Activated CD8-positive, alpha-beta memory T cell treated with anti-CD3 and anti-CD28 coated beads for 36 hours (primary cell): ENCODE data around the gene EEF1G. TPM values are rescaled to one million over a fixed set of nuclear protein-coding genes. Genes with fewer than 3 reads are reported as not detected.

Experiments
- total RNA-seq, 2 experiments: library from RNA; stranded (reverse); gene quantifications; one replicate each; pipeline ENCODE4 v1.2.3, GENCODE V29; 2021

The EEF1G gene
- total RNA-seq, 2 experiments from 2014 or later = 1,860 to 1,862 TPM

Other genes with a start within 250 kb of the EEF1G start
- gene ASRGL1, start 236.4 kb downstream of the EEF1G start, total RNA-seq = 10 to 100 TPM in 1 of 2 experiments, 1 to 10 TPM in 1; 6.8 to 10.4 TPM
- gene SCGB1A1, start 154.9 kb downstream of the EEF1G start, total RNA-seq = not detected
- 10 to 100 TPM; 70.7 to 75.1 TPM for gene AHNAK, start 27.1 kb downstream of the EEF1G start, total RNA-seq
- 10 to 100 TPM; 30.9 to 33.0 TPM for gene TUT1, start 17.6 kb upstream of the EEF1G start, total RNA-seq
- gene MTA2, start 28.0 kb upstream of the EEF1G start, total RNA-seq = 100 to 1,000 TPM; 214 to 216 TPM
- gene EML3, start 38.9 kb upstream of the EEF1G start, total RNA-seq = 100 to 1,000 TPM; 126 to 131 TPM
- gene ROM1, start 39.4 kb upstream of the EEF1G start, total RNA-seq = 1 to 10 TPM; 3.0 to 3.2 TPM
- gene B3GAT3, start 48.1 kb upstream of the EEF1G start, total RNA-seq = 10 to 100 TPM; 72.5 to 77.8 TPM
- 100 to 1,000 TPM; 214 to 215 TPM for gene GANAB, start 72.7 kb upstream of the EEF1G start, total RNA-seq
- gene INTS5, start 79.4 kb upstream of the EEF1G start, total RNA-seq = 10 to 100 TPM; 43.9 to 44.5 TPM
- gene C11orf98, start 91.3 kb upstream of the EEF1G start, total RNA-seq = 100 to 1,000 TPM; 160 to 172 TPM
- gene CSKMT, start 91.4 kb upstream of the EEF1G start, total RNA-seq = 10 to 100 TPM; 46.9 to 51.0 TPM
- gene UQCC3, start 97.8 kb upstream of the EEF1G start, total RNA-seq = 1 to 10 TPM; 5.3 to 6.0 TPM
- gene LBHD1, start 98.4 kb upstream of the EEF1G start, total RNA-seq = 10 to 100 TPM; 21.3 to 24.6 TPM
- gene UBXN1, start 105.2 kb upstream of the EEF1G start, total RNA-seq = 100 to 1,000 TPM; 129 TPM
- under 1 TPM; 0.10 to 0.13 TPM for gene LRRN4CL, start 115.6 kb upstream of the EEF1G start, total RNA-seq
- 10 to 100 TPM; 32.9 to 39.1 TPM for gene BSCL2, start 133.5 kb upstream of the EEF1G start, total RNA-seq
- not detected for gene GNG3, start 133.8 kb upstream of the EEF1G start, total RNA-seq
- 10 to 100 TPM; 56.2 to 61.9 TPM for gene HNRNPUL2, start 153.6 kb upstream of the EEF1G start, total RNA-seq
- gene TTC9C, start 154.6 kb upstream of the EEF1G start, total RNA-seq = 10 to 100 TPM; 31.6 to 33.2 TPM
- gene ZBTB3, start 180.3 kb upstream of the EEF1G start, total RNA-seq = 1 to 10 TPM; 9.3 to 9.8 TPM
- gene POLR2G, start 187.7 kb upstream of the EEF1G start, total RNA-seq = 100 to 1,000 TPM; 137 to 146 TPM
- gene TAF6L, start 197.5 kb upstream of the EEF1G start, total RNA-seq = 10 to 100 TPM; 17.5 to 18.6 TPM
- 10 to 100 TPM; 36.1 to 42.7 TPM for gene TMEM179B, start 213.5 kb upstream of the EEF1G start, total RNA-seq
- gene TMEM223, start 218.1 kb upstream of the EEF1G start, total RNA-seq = 10 to 100 TPM; 12.4 to 13.1 TPM
- gene NXF1, start 231.5 kb upstream of the EEF1G start, total RNA-seq = 10 to 100 TPM; 93.1 to 95.4 TPM